Astrocyte of the spinal cord (primary cell): ENCODE data around the gene PLSCR4.
"Not testable (repeated sequence)": the region's sequence is repeated elsewhere in the genome, so short reads cannot be mapped to it uniquely, and the experiment has no call there.

Experiments used
- DNase-seq: peaks from one replicate; pipeline ENCODE4 v3.0.0; 2011; ENCODE audit warnings: low read depth, low spot score
- H3K4me3 ChIP-seq: 2 replicates; pipeline ENCODE4 v1.5.1; 2011; ENCODE audit warnings: low read depth, mild to moderate bottlenecking, low read length, moderate library complexity
- in situ Hi-C: cut with HindIII; loops from 2 replicates; pipeline ENCODE4 v1.10.0; 2017; ENCODE audit warnings: low sequenced_read_pairs
- TF ChIP-seq, protein P1 (sequence below): IDR thresholded peaks from 2 replicates; pipeline ENCODE4 v1.5.1; 2012; ENCODE audit warnings: low read depth, mild to moderate bottlenecking, low read length, inconsistent platforms

PLSCR4 gene

DNA sequence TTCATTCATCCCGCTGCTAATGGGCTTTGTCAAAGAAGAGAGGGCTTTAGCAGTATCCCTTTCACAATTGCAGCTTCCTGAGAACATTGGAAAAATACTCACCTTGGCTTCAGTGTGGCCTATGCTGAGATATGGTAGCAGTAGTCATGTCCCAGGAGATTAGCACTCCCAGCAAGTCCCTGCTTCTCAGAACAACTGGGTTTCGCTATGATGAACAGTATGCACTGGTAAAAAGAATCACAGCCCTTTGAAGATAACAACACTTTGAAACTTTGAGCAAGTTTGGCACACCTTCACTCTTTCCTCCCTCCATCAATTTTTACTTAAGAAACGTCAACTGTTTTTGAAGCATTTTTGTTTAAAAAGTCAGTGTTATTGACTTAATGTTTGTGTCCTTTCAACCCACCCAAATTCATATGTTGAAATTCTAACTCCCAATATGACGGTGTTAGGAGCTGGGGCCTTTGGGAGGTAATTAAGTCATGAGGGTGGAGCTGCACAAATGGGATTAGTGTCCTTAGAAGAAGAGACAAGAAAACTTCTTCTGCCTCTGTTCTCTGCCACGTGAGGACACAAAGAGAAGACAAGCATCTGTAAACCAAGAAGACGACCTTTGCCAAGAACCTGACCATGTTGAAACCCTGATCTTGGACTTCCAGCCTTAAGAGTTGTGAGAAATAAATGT is 17.8 kb upstream of the PLSCR4 start:
- H3K4me3 ChIP-seq: no peak overlapping the region
- in situ Hi-C loops: no loop called here
- TF ChIP-seq, protein P1, sequence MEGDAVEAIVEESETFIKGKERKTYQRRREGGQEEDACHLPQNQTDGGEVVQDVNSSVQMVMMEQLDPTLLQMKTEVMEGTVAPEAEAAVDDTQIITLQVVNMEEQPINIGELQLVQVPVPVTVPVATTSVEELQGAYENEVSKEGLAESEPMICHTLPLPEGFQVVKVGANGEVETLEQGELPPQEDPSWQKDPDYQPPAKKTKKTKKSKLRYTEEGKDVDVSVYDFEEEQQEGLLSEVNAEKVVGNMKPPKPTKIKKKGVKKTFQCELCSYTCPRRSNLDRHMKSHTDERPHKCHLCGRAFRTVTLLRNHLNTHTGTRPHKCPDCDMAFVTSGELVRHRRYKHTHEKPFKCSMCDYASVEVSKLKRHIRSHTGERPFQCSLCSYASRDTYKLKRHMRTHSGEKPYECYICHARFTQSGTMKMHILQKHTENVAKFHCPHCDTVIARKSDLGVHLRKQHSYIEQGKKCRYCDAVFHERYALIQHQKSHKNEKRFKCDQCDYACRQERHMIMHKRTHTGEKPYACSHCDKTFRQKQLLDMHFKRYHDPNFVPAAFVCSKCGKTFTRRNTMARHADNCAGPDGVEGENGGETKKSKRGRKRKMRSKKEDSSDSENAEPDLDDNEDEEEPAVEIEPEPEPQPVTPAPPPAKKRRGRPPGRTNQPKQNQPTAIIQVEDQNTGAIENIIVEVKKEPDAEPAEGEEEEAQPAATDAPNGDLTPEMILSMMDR: no peak
- no peak for DNase-seq

GRCh38 chr3:146265720-146266119 is 14.8 kb upstream of the PLSCR4 start:
- TF ChIP-seq, protein P1: no peak
- in situ Hi-C loops: no loop called here
- DNase-seq: no peak
- no peak overlapping the region for H3K4me3 ChIP-seq

DNA sequence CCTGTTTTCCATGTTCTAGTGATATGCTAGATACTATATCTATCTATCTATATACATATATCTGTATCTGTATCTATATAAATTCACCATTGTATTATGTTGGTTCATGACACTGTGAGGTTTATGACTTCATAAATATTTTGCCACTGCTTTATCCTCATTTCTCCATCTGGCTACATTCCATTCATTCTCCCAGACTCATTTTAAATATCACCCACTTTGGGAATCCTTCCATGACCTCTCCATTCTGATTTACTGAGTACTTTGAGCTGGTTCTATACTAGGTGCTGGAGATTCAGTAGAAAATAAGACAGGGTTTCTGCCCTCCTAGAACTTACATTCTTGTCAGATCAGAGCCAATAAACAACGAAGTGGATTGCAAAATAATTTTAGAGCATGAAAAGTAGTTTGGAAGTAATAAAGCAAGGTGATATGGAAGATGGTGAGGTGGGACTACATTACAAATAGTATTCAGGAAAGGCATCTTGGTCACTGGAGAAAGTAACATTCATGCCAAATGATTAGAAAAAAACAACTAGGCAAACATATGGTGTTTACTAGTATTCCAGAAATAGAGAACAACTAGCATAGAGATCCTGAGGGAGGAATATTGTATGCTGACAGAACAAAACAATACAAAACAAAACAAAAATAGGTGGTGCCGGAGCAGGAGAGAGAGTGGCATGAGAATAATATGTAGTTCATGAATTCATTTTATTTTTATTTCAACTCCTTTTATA is 11.6 kb upstream of the PLSCR4 start:
- no peak for DNase-seq
- in situ Hi-C loops: no loop called here
- no peak overlapping the region for H3K4me3 ChIP-seq
- TF ChIP-seq, protein P1: no peak

GRCh38 chr3:146259880-146260589 is 9.1 kb upstream of the PLSCR4 start:
- no peak for DNase-seq
- no peak overlapping the region for H3K4me3 ChIP-seq
- in situ Hi-C loops: no loop called here
- TF ChIP-seq, protein P1: no peak

- in situ Hi-C loops: no loop called here
- no peak overlapping the region for H3K4me3 ChIP-seq
- DNase-seq: peak; percentile 14
- TF ChIP-seq, protein P1: no peak
Measured at GRCh38 chr3:146256851-146257486, 6.1 kb upstream of the PLSCR4 start.

DNA sequence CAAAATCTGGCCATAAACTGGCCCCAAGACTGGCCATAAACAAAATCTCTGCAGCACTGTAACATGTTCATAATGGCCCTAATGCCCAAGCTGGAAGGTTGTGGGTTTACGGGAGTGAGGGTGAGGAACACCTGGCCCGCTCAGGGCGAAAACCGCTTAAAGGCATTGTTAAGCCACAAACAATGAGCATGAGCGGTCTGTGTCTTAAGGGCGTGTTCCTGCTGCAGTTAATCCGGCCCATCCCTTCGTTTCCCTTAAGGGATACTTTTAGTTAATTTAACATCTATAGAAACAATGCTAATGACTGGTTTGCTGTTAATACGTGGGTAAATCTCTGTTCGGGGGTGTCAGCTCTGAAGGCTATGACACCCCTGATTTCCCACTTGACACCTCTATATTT is 1.5 kb upstream of the PLSCR4 start:
- DNase-seq, in situ Hi-C loops, H3K4me3 ChIP-seq: not testable (repeated sequence)

- H3K4me3 ChIP-seq: peak overlapping the region; percentile 72
- TF ChIP-seq, protein P1: no peak
- in situ Hi-C loops: no loop called here
- peak; percentile 2 for DNase-seq
Measured at GRCh38 chr3:146249921-146250320, 984 bp downstream of the PLSCR4 start.
